Measurements from ENCODE around the gene EEF2KMT.
A peak's percentile ranks its signal among the peaks of the same experiment; 100 is the strongest.
"Not testable (repeated sequence)": the region's sequence is repeated elsewhere in the genome, so short reads cannot be mapped to it uniquely, and the experiment has no call there.

The EEF2KMT gene

GRCh38 chr16:5097470-5098220 is at the start of gene EEF2KMT:
Gene EEF2KMT (minus strand): TSS chr16:5097795. CDS start chr16:5097739, 56 bp downstream.
- peak; percentile 93 for DNase-seq (ENCODE audit: low spot score)

GRCh38 chr16:5144621-5144956 is 47.0 kb upstream of the EEF2KMT start:
- DNase-seq (ENCODE audit: low spot score), result not testable (repeated sequence)

- no peak for DNase-seq (ENCODE audit: low spot score)
Measured at GRCh38 chr16:5143761-5144620, 46.4 kb upstream of the EEF2KMT start.

- DNase-seq (ENCODE audit: low spot score), result not testable (repeated sequence)
Measured at GRCh38 chr16:5140151-5140550, 42.6 kb upstream of the EEF2KMT start.

GRCh38 chr16:5134739-5135452 is 37.3 kb upstream of the EEF2KMT start:
- DNase-seq (ENCODE audit: low spot score), result not testable (repeated sequence)

GRCh38 chr16:5132915-5133600 is 35.5 kb upstream of the EEF2KMT start:
- DNase-seq (ENCODE audit: low spot score), result not testable (repeated sequence)

GRCh38 chr16:5131467-5132004 is 33.9 kb upstream of the EEF2KMT start:
- DNase-seq (ENCODE audit: low spot score), result not testable (repeated sequence)

GRCh38 chr16:5117300-5118087 is 19.9 kb upstream of the EEF2KMT start:
- DNase-seq (ENCODE audit: low spot score), result not testable (repeated sequence)

- DNase-seq (ENCODE audit: low spot score), result not testable (repeated sequence)
Measured at GRCh38 chr16:5116780-5117295, 19.2 kb upstream of the EEF2KMT start.

- DNase-seq (ENCODE audit: low spot score), result not testable (repeated sequence)
Measured at GRCh38 chr16:5110933-5111332, 13.3 kb upstream of the EEF2KMT start.

GRCh38 chr16:5108505-5109158 is 11.0 kb upstream of the EEF2KMT start:
- DNase-seq (ENCODE audit: low spot score), result no peak

- DNase-seq (ENCODE audit: low spot score), result not testable (repeated sequence)
Measured at GRCh38 chr16:5105039-5105438, 7.4 kb upstream of the EEF2KMT start.

- DNase-seq (ENCODE audit: low spot score), result not testable (repeated sequence)
Measured at GRCh38 chr16:5103296-5104032, 5.9 kb upstream of the EEF2KMT start.

- not testable (repeated sequence) for DNase-seq (ENCODE audit: low spot score)
Measured at GRCh38 chr16:5099174-5099573, 1.6 kb upstream of the EEF2KMT start.

- peak; percentile 29 for DNase-seq (ENCODE audit: low spot score)
Measured at GRCh38 chr16:5098221-5099159, 895 bp upstream of the EEF2KMT start.

GRCh38 chr16:5097061-5097469 is 530 bp downstream of the EEF2KMT start:
- not testable (repeated sequence) for DNase-seq (ENCODE audit: low spot score)

GRCh38 chr16:5096437-5097060 is 1.0 kb downstream of the EEF2KMT start:
- DNase-seq (ENCODE audit: low spot score), result not testable (repeated sequence)

Measured in AG08395 (cell line).